ENCODE data around the gene CUX1.

- TF ChIP-seq EGR1 (IDR thresholded peaks at IDR 0.05) (no peak), EP300 (IDR thresholded peaks at IDR 0.05; ENCODE audit: borderline replicate concordance) (no peak), CEBPB (IDR thresholded peaks at IDR 0.05) (no peak), RAD21 (IDR thresholded peaks at IDR 0.05; ENCODE audit: low read depth) (no peak), TCF12 (IDR thresholded peaks at IDR 0.05; ENCODE audit: low read depth) (no peak)
- TF ChIP-seq, protein P1, sequence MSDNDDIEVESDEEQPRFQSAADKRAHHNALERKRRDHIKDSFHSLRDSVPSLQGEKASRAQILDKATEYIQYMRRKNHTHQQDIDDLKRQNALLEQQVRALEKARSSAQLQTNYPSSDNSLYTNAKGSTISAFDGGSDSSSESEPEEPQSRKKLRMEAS (IDR thresholded peaks at IDR 0.05), result no peak
Observed at GRCh38 chr7:101787864-101788263, 29.6 kb upstream of the CUX1 start.
